GM19372 (cell line): ENCODE measurements around the gene RWDD1.

Source experiments
- ATAC-seq: cut with Tn5 transposase; IDR thresholded peaks from one replicate; pipeline ENCODE4 v1.9.1; 2021; ENCODE audit warnings: mild to moderate bottlenecking, low read depth, moderate library complexity; ENCODE audit not compliant: unreplicated experiment

The RWDD1 gene

GRCh38 chr6:116570856-116571682 lies at the start of gene RWDD1:
Gene RWDD1, plus strand, starts transcription at chr6:116571504. Its CDS starts 79 bp downstream, at chr6:116571583.
- ATAC-seq = peak; percentile 94

GRCh38 chr6:116522896-116523295 lies 48.4 kb upstream of the RWDD1 start:
- ATAC-seq = no peak

- no peak for ATAC-seq
These were observed 47.1 kb upstream of the RWDD1 start for GRCh38 chr6:116524236-116524635.

GRCh38 chr6:116528133-116528532 lies 43.2 kb upstream of the RWDD1 start:
- no peak for ATAC-seq

GRCh38 chr6:116528780-116529179 lies 42.5 kb upstream of the RWDD1 start:
- no peak for ATAC-seq

- no peak for ATAC-seq
These were observed 41.6 kb upstream of the RWDD1 start for GRCh38 chr6:116529466-116530290.

- no peak for ATAC-seq
These were observed 40.9 kb upstream of the RWDD1 start for GRCh38 chr6:116530436-116530835.

- ATAC-seq = peak; percentile 96
These were observed 39.4 kb upstream of the RWDD1 start for GRCh38 chr6:116531675-116532570.

- no peak for ATAC-seq
These were observed 37.9 kb upstream of the RWDD1 start for GRCh38 chr6:116533233-116533957.

- no peak for ATAC-seq
These were observed 36.2 kb upstream of the RWDD1 start for GRCh38 chr6:116535109-116535508.

- ATAC-seq = no peak
These were observed 35.1 kb upstream of the RWDD1 start for GRCh38 chr6:116536216-116536621.

- no peak for ATAC-seq
These were observed 28.9 kb upstream of the RWDD1 start for GRCh38 chr6:116542426-116542825.

- ATAC-seq = no peak
These were observed 28.2 kb upstream of the RWDD1 start for GRCh38 chr6:116543149-116543548.

GRCh38 chr6:116545651-116546050 lies 25.7 kb upstream of the RWDD1 start, which contains the start of gene TRAPPC3L:
Gene TRAPPC3L, minus strand, starts transcription at chr6:116545684. Its CDS starts 170 bp downstream, at chr6:116545514.
- no peak for ATAC-seq

- ATAC-seq = no peak
These were observed 23.9 kb upstream of the RWDD1 start for GRCh38 chr6:116547358-116547757.

GRCh38 chr6:116550796-116551195 lies 20.5 kb upstream of the RWDD1 start:
- ATAC-seq = no peak

- no peak for ATAC-seq
These were observed 17.9 kb upstream of the RWDD1 start, which contains the start of gene CALHM4 for GRCh38 chr6:116553451-116553850. Gene CALHM4, plus strand, starts transcription at chr6:116553751. Its CDS starts 43 bp downstream, at chr6:116553794.

- no peak for ATAC-seq
These were observed 15.2 kb upstream of the RWDD1 start for GRCh38 chr6:116556065-116556464.

GRCh38 chr6:116556814-116557415 lies 14.4 kb upstream of the RWDD1 start:
- ATAC-seq = no peak
